WTC11 (cell line): ENCODE measurements around the gene HS3ST4. TPM values are rescaled to one million over a fixed set of nuclear protein-coding genes. Genes with fewer than 3 reads are reported as not detected.

ENCODE experiments used
- ATAC-seq: fragments of 200-7000 bp; cut with Tn5 transposase; 2 replicates; pipeline ENCODE4 v1.10.0; 2021; ENCODE audit warnings: mild to moderate bottlenecking, moderate library complexity
- CTCF ChIA-PET: fragments of 300-600 bp; sonication (Branson Sonifier 250); formaldehyde crosslinking; loops from one replicate; lab custom pipeline; 2021; ENCODE audit warnings: antibody characterized with exemption; lab: Charles Lee
- POLR2A ChIA-PET: fragments of 350-600 bp; sonication (Branson Sonifier 250); formaldehyde crosslinking; loops from one replicate; lab custom pipeline; 2021; ENCODE audit warnings: antibody characterized with exemption; lab: Charles Lee
- DNase-seq: peaks from one replicate; pipeline ENCODE4 v3.0.0; 2021; ENCODE audit warnings: low spot score
- H3K27ac Mint-ChIP-seq: 2 replicates; pipeline ENCODE4 v1.8.0; 2021; ENCODE audit warnings: mixed read lengths
- H3K27me3 Mint-ChIP-seq: 2 replicates; pipeline ENCODE4 v1.8.0; 2021; ENCODE audit warnings: low read depth, mild to moderate bottlenecking, moderate library complexity, mixed read lengths
- H3K36me3 Mint-ChIP-seq: 2 replicates; pipeline ENCODE4 v1.8.0; 2021; ENCODE audit warnings: mixed read lengths
- H3K4me1 Mint-ChIP-seq: 2 replicates; pipeline ENCODE4 v1.8.0; 2022; ENCODE audit warnings: mixed read lengths
- H3K4me3 Mint-ChIP-seq: 2 replicates; pipeline ENCODE4 v1.8.0; 2021; ENCODE audit warnings: mild to moderate bottlenecking, moderate library complexity, mixed read lengths
- H3K9me3 Mint-ChIP-seq: 2 replicates; pipeline ENCODE4 v1.8.0; 2021; ENCODE audit warnings: mixed read lengths
- ARID4B ChIP-seq: sonication (generic); formaldehyde crosslinking; IDR thresholded peaks from 2 replicates; pipeline ENCODE4 v1.8.0; 2023; ENCODE audit warnings: missing genetic modification reagents, mild to moderate bottlenecking, borderline replicate concordance
- ELF4 ChIP-seq: sonication (generic); formaldehyde crosslinking; IDR thresholded peaks from 2 replicates; pipeline ENCODE4 v1.8.1; 2022; ENCODE audit warnings: low read depth, mild to moderate bottlenecking, moderate library complexity, missing genetic modification reagents
- ERG ChIP-seq: fragments of 250-450 bp; sonication (Bioruptor Pico); IDR thresholded peaks from 2 replicates; pipeline ENCODE4 v1.8.0; 2021; ENCODE audit warnings: mild to moderate bottlenecking
- FOXK1 ChIP-seq: sonication (generic); formaldehyde crosslinking; IDR thresholded peaks from 2 replicates; pipeline ENCODE4 v1.8.0; 2022; ENCODE audit warnings: mild to moderate bottlenecking, moderate library complexity, missing genetic modification reagents
- GABPB1 ChIP-seq: sonication (generic); formaldehyde crosslinking; IDR thresholded peaks from 2 replicates; pipeline ENCODE4 v1.8.1; 2023; ENCODE audit warnings: mild to moderate bottlenecking, missing genetic modification reagents
- JUN ChIP-seq: sonication (generic); formaldehyde crosslinking; IDR thresholded peaks from 2 replicates; pipeline ENCODE4 v1.8.0; 2023; ENCODE audit warnings: mild to moderate bottlenecking, missing genetic modification reagents
- MAX ChIP-seq: sonication (generic); formaldehyde crosslinking; IDR thresholded peaks from 2 replicates; pipeline ENCODE4 v1.8.0; 2022; ENCODE audit warnings: mild to moderate bottlenecking, missing genetic modification reagents
- MLX ChIP-seq: sonication (generic); formaldehyde crosslinking; IDR thresholded peaks from 2 replicates; pipeline ENCODE4 v1.8.1; 2023; ENCODE audit warnings: mild to moderate bottlenecking, missing genetic modification reagents, moderate library complexity
- MYBL2 ChIP-seq: sonication (generic); formaldehyde crosslinking; IDR thresholded peaks from 2 replicates; pipeline ENCODE4 v1.8.1; 2023; ENCODE audit warnings: mild to moderate bottlenecking, moderate library complexity, missing genetic modification reagents
- NFATC4 ChIP-seq: fragments of 250-450 bp; sonication (Bioruptor Pico); IDR thresholded peaks from 2 replicates; pipeline ENCODE4 v1.9.0; 2021; ENCODE audit warnings: mild to moderate bottlenecking
- NFYB ChIP-seq: sonication (generic); formaldehyde crosslinking; conservative IDR thresholded peaks from 2 replicates; pipeline ENCODE4 v1.8.0; 2022; ENCODE audit warnings: low read depth, missing genetic modification reagents
- NR3C1 ChIP-seq: sonication (generic); formaldehyde crosslinking; conservative IDR thresholded peaks from 2 replicates; pipeline ENCODE4 v1.8.1; 2023; ENCODE audit warnings: low read depth, mild to moderate bottlenecking, missing genetic modification reagents
- RELA ChIP-seq: sonication (generic); formaldehyde crosslinking; IDR thresholded peaks from 2 replicates; pipeline ENCODE4 v1.8.1; 2022; ENCODE audit warnings: missing genetic modification reagents, mild to moderate bottlenecking, borderline replicate concordance
- SOX15 ChIP-seq: fragments of 250-450 bp; sonication (Bioruptor Pico); IDR thresholded peaks from 2 replicates; pipeline ENCODE4 v1.9.0; 2021; ENCODE audit warnings: mild to moderate bottlenecking
- SP1 ChIP-seq: sonication (generic); formaldehyde crosslinking; conservative IDR thresholded peaks from 2 replicates; pipeline ENCODE4 v1.8.1; 2022; ENCODE audit warnings: missing genetic modification reagents
- ZBTB21 ChIP-seq: sonication (generic); formaldehyde crosslinking; IDR thresholded peaks from 2 replicates; pipeline ENCODE4 v1.8.1; 2023; ENCODE audit warnings: mild to moderate bottlenecking, missing genetic modification reagents, borderline replicate concordance
- ZBTB43 ChIP-seq: sonication (generic); formaldehyde crosslinking; IDR thresholded peaks from 2 replicates; pipeline ENCODE4 v1.8.1; 2023; ENCODE audit warnings: mild to moderate bottlenecking, missing genetic modification reagents
- ZNF263 ChIP-seq: sonication (generic); formaldehyde crosslinking; IDR thresholded peaks from 2 replicates; pipeline ENCODE4 v1.8.1; 2022; ENCODE audit warnings: low read depth, mild to moderate bottlenecking, moderate library complexity, missing genetic modification reagents
- ZNF396 ChIP-seq: fragments of 250-450 bp; sonication (Bioruptor Pico); IDR thresholded peaks from 2 replicates; pipeline ENCODE4 v1.8.0; 2021; ENCODE audit warnings: mild to moderate bottlenecking, moderate library complexity, borderline replicate concordance
- ZNF532 ChIP-seq: fragments of 250-450 bp; sonication (Bioruptor Pico); IDR thresholded peaks from 2 replicates; pipeline ENCODE4 v1.9.0; 2021; ENCODE audit warnings: mild to moderate bottlenecking, borderline replicate concordance
- total RNA-seq: library from RNA; stranded (reverse); gene quantifications from 3 replicates; pipeline ENCODE4 v1.2.3, GENCODE V29; 2021

The HS3ST4 gene
- total RNA-seq, 1 experiment from 2014 or later = 5.4 TPM

GRCh38 chr16:25931473-25932035 is 239.8 kb downstream of the HS3ST4 start:
- DNase-seq = no peak
- Mint-ChIP-seq H3K4me1 (no peaks in the 10 kb centered on the region), H3K27ac (no peak overlapping the region), H3K4me3 (no peak overlapping the region), H3K36me3 (peaks cover 5% of the 10 kb centered on the region; the same call in 1 of the 2 replicates), H3K9me3 (peaks cover 25% of the 10 kb centered on the region), H3K27me3 (no peaks in the 10 kb centered on the region; the same call in 1 of the 2 replicates)
- ChIA-PET CTCF (no interaction called here), POLR2A (no interaction called here)
- TF ChIP-seq ELF4 (CRISPR knock-in tag) (no peak), ZNF532 (CRISPR knock-in tag) (no peak), MYBL2 (CRISPR knock-in tag) (no peak), SP1 (no peak), NFYB (CRISPR knock-in tag) (no peak), GABPB1 (no peak), RELA (CRISPR knock-in tag) (no peak), SOX15 (CRISPR knock-in tag) (no peak), NFATC4 (CRISPR knock-in tag) (no peak)
- ATAC-seq = no peak

GRCh38 chr16:25941800-25942499 is 250.2 kb downstream of the HS3ST4 start:
- H3K27ac Mint-ChIP-seq = no peak overlapping the region
- peaks cover 2% of the 10 kb centered on the region; the same call in 1 of the 2 replicates for H3K27me3 Mint-ChIP-seq
- ChIA-PET POLR2A (no interaction called here), CTCF (interaction anchor here (1.0 kb wide), 1 partner anchor 704 kb away, joined by 3 read pairs; no protein-coding TSS in a partner anchor)
- H3K4me1 Mint-ChIP-seq = 0 out of 2 replicates have a peak, but pooled peaks cover 3% of the 10 kb centered on the region
- ATAC-seq = no peak
- DNase-seq = no peak
- peaks cover 43% of the 10 kb centered on the region for H3K36me3 Mint-ChIP-seq
- no peak overlapping the region for H3K4me3 Mint-ChIP-seq
- H3K9me3 Mint-ChIP-seq = peaks cover 43% of the 10 kb centered on the region
- TF ChIP-seq NR3C1 = no peak
- TF ChIP-seq ARID4B = no peak
- TF ChIP-seq JUN (CRISPR knock-in tag) = no peak
- TF ChIP-seq ZBTB21 (CRISPR knock-in tag) = no peak
- TF ChIP-seq ZNF396 (CRISPR knock-in tag) = no peak
- TF ChIP-seq MAX = no peak
- TF ChIP-seq ZBTB43 (CRISPR knock-in tag) = no peak
- no peak for TF ChIP-seq ZNF263 (CRISPR knock-in tag)
- no peak for TF ChIP-seq MLX
- TF ChIP-seq ERG (CRISPR knock-in tag) = no peak
- no peak for TF ChIP-seq FOXK1
